OCI-M1 (cell line): Measurements from ENCODE around the gene FAM78A.
"Not testable (repeated sequence)": the region's sequence is repeated elsewhere in the genome, so short reads cannot be mapped to it uniquely, and the experiment has no call there.

Experiments
- DNase-seq: peaks from one replicate; lab custom pipeline; 2025; lab: John Stamatoyannopoulos, UW

Gene FAM78A

DNA sequence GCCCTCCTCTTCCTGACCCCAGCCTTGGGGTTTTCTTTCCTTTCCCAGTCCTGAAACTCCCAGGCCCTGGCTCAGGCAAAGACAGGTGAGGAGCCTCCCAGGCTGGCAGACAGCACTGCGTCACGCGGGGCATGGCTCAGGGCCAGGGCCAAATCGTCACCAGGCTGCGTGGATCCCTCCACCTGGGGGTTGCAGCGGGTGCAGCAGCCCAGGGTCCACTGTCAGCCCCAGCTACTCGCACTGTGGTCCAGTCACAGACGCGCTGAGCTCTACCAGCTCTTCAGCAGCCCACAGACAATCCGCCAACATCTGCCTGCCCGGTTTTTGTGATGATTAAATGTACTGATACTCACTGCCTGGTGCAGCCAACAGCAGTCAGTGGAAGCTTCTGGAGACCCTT lies 12.1 kb downstream of the FAM78A start:
- DNase-seq = no peak

DNA sequence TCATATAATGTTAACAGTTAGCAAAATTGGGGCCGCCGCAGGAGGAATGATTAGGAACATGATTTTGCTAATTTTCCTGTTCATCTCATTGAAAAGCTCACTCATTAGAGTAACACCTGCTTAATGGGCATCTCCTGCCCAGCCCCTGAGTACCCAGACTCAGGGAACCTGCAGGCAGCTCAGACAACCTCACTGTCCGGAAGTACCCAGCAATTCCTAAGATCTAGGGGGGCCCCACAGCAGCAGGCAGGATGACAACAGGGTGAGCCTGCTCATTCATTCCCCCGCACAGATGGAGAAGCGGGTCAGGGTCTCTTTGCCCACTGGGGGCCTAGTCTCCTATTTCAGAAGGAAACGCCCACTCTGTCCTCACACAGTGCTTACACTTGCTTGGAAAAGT lies 12.6 kb downstream of the FAM78A start:
- no peak for DNase-seq

DNA sequence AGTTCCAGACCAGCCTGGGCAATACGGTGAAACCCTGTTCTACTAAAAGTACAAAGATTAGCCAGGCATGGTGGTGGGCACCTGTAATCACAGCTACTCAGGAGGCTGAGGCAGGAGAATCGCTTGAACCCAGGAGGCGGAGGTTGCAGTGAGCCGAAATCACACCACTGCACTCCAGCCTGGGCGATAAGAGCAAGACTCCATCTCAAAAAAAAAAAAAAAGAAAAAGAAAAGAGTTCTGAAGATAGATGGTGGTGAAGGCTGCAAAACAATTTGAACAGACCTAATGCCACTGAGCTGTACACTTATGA lies 13.3 kb downstream of the FAM78A start:
- not testable (repeated sequence) for DNase-seq

DNA sequence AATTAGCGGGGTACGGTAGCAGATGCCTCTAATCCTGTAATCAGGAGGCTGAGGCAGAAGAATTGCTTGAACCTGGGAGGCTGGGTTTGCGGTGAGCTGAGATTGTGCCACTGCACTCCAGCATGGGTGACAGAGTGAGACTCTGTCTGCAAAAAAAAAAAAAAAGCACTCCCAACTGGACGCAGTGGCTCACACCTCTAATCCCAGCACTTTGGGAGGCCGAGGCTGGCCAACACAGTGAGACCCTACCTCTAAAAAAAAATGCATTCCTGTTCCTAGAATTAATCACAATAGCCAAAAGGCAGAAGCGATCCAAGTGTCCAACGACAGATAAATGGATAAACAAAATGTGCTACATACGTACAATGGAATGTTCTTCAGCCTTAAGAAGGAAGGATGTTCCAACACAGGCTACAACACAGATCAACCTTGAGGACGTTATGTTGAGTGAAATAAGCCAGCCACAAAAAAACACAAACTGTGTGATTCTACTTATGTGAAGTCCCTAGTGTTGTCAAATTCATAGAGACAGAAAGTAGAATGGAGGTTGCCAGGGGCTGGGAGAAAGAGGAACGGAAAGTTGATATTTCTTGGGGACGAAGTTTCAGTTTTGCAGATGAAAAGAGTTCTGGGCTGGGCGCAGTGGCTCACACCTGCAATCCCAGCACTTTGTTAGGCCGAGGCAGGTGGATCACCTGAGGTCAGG lies 13.8 kb downstream of the FAM78A start:
- DNase-seq = no peak

DNA sequence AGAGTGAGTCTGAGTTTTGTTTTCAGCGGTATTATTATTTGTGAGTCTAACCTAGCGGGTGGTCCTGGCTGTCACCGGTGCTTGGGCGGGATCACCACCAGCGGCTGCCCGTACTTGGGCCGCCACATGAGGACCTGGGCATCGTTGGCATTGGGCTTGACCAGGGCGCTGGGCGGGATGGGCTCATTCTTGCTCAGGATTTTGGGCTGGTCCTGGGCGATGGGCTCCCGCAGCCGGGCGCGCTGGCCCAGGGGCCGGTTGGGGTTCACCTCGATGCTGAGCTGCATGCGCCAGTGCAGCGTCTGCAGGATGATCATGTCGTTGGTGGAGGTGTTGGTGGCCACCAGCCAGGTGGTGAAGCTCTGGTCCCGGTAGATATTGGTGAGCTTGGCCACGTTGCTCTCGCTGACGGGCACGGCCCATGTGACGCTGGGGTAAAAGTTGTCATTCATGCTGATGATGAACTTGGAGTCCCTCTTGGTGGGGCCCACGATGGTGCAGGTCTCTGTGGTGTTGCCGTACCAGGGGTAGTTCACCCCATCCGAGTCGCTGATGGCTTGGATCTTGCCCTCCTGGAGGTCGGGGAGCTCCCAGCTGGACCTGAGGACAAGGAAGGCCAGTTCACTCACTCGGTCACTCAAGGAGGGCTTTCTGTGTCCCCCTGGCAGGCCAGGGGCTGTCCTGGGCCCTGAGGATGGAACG lies 15.4 kb downstream of the FAM78A start:
- no peak for DNase-seq

DNA sequence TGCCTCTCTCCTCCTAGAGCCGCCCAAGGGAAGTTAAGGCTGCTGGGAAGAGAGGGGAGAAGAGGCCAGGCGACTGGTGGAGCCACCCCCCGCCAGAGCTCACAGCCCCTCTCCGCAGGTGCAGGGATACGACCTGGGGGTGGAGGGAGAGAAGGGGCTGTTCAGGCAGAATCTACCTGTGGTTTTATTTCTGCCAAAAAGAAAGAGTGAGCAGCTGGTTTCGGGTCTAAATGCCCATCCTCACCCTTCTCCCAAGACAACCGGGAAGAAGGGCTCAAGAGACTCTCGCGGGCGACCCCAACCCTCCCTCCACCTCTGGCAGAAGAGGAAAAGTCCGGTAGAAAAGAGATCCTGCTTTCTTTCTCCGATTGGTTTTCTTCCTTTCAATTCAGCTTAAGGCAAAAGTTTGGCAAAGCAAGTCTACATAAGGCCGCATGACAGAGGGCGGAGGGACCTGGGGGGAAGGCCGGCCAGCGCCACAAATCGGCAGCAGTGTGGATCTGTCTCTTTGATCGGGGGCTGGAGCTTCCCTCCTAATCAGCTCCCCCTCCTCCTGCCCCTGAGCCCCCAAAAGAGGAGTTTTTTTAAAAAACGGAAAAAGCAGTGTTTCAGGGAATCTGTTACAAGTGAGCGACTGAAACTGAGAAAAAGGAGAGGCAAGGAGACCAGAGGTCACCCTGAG lies 16.3 kb downstream of the FAM78A start:
- DNase-seq = no peak

DNA sequence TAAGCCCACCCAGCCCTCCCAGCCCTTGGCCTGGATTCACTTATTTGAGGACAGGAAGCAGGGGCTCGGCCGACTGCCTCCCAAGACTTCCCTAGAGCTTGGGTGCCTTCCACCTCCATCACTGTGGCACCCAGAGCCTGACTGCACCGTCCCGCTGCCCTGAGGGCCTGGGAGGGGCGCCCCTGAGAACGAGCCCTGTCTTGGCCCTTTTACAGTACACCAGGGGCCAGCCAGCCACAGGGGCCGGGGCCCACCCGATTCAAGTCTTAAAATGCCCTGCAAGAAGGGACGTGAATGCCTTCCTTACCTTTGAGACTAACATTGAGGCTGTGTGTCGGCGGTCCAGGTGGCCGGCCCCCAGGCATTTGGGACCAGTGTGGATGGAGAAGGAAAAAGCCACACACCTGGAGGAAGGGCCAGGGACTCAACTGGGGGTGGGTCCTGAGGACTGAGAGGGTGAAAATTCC lies 16.8 kb downstream of the FAM78A start:
- DNase-seq = no peak

DNA sequence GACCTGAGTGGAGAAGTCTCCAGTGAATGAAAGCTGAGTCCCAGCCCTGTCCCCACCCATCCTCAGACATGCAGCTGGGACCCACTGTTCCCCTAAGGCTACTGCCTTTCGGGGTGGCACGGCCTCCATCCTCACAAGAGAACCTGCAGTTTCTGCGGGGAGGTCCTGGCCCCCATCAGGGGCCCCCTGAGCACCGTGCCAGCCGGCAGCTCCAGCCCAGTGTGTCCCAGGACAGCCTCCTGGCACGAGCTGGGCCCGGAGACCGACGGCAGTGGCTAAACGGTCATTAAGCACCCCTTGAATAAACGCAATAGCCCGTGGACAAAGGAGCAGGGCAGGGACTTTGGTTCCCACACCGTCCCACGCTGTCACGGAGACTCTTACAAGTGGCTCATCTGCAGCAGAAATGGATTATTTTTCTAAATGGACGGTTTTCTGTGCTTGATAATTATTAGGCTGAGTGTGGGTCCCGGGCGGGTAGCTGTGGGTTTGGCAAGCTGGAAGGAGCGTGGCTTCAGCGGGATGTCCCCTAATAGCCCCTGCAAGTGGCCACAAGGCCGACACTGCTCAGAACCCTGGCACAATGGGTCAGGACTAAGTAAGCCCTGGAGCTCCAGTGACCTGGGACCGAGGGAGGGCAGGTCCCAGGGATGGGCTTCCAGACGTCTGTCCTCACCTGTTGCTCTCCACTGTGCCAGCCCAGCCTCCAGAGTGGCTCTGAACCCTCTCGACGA lies 17.4 kb downstream of the FAM78A start:
- no peak for DNase-seq

DNA sequence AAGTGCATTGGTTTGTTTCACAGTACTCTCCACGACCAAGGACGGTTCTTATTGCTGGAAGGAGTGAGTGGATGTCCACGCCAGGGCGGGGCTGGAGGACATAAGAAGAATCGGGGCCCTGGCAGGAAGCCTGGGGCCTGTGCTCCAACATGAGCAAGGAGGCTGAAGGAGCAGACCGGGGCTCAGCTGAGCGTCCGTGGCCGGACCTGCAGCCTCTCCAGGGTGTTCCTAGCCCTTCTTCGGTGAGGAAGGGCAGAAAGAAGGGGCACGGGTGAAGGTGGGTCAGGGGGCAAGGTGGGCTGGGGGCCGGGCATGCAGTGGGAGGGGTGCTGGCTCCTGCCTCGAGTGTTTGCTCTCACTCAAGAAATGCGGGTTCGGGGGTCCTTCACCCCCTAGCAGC lies 18.1 kb downstream of the FAM78A start:
- no peak for DNase-seq

DNA sequence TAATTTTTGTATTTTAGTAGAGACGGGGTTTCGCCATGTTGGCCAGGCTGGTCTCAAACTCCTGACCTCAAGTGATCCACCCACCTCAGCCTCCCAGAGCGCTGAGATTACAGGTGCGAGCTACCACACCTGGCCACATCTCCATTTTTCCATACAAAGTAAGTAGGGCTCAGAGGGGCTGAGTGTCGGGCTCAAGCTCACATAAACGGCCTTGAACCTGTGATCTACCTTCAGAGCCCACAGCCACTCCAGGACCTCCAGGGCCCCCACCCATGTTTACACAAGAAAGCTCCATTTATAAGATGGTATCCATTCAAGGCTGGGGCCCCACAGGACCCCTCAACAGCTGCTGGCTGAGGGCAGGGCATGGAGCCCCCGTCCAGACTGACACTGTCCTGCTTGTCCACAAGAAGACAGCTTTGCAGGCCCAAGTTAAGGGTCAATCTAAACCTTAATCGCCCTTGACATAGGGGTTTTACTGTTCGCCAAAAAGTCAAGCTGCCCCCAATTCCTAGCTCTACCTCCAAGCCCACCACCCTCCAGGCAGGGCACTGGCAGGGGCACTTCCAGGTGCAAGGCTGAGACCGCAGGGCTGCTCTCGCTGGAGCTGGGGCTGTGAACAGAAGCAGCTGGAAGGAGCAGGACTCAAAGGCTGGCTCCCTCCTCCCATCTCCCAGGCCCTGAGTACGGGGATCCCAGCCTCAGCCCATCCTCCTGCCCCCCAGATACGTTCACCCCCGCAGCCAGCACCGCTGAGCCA lies 18.9 kb downstream of the FAM78A start:
- no peak for DNase-seq

DNA sequence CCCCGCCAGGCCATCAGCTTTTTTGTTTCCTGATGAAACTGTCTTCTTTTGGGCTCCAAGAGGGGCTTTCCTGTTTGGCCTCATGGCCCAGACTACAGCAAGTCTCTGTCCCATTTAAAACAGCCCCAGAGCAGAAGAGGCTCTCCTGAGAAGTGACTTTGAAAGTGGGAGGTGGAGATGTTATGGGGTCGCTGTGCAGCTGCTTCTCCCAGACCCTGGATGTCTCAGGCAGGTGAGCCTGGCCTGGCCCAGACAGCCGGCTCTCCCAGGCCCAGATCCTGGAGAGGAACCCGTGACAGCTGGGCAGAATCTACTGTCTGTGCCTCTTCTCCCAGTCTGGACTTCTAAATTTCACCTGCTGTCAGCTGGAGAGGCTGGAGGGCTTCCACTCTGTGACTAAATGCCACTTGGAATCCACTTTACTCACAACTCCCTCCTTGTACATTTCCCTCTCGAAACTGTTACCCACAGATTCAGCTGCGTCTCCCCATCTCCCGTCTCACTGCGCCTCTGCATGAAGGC lies 20.6 kb downstream of the FAM78A start:
- DNase-seq = no peak

DNA sequence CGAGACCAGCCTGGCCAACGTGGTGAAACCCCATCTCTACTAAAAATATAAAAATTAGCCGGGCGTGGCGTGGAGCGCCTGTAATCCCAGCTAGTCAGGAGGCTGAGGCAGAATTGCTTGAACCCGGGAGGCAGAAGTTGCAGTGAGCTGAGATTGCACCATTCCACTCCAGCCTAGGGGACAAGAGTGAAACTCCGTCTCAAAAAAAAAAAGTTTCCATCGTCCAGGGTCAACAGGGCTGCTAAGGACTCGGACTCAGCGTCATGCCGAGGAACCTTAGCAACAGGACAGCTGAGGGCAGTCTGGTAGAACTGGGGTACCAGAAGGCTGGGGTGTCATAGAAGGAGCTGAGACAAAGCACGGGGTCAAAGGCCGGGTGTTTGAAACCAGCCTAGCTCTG lies 21.7 kb downstream of the FAM78A start:
- DNase-seq = no peak

DNA sequence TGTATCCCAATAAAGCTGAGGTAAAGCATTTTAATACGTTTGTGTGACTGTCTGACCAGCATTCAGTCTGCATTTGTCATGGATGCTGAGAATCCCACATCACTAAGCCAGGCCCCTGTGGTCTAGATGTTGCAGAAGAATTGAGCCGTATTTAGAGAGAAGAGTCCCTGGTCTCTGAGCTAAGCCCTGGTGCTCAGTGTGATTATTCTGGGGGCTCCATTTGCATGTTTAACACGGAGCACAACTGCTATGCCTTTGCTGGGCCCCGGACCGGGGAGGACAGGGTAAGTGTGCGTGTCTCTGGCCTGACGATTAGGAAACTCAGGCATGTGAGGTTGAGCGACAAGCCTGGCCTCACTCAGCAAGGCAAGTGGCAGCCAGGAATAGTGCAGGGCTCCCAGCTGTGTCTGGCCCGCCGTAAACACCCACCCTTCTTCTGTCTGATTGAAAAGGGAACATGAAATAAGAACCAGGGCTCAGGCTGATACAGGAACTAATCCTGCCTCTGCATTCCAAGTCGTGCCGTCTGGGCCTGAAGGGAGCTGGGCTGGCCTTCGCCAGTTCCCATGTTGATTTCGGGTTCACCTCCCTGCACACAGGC lies 22.3 kb downstream of the FAM78A start:
- no peak for DNase-seq

DNA sequence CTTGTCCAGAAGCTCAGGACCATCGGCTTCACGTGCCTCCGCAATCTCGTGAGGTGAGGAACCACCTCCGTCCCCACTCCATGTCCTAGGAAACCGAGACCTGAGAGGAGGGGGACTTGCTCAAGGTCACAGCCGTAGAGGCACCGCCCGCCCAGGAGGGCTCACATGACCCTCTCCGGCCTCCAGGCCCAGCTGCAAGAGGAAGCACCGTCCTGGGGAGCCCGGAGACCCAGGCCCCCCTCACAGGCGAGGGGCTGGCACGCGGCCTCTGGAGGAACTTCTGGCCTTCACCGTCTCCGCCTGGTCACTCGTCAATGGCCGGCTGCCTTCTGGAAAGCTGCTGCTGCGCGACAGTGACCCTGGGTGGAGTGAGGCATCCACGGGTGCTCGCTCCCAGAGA lies 24.2 kb downstream of the FAM78A start:
- DNase-seq = no peak

DNA sequence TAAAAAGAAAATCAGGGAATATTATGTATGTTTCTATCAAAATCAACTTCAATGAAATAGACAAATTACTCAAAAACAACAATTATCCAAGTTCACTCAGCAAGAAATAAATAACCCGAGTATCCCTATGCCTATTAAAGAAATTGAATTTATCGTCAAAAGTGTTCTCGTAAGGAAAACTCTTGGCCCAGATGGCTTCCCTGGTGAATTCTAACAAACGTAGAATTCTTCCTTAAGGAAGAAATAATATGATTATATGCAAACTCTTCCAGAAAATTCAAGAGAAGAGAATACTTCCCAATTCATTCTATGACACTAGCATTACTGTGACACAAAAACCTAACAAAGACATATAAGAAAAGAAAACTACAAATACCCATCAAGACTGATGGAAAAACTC lies 29.7 kb downstream of the FAM78A start:
- DNase-seq = no peak

DNA sequence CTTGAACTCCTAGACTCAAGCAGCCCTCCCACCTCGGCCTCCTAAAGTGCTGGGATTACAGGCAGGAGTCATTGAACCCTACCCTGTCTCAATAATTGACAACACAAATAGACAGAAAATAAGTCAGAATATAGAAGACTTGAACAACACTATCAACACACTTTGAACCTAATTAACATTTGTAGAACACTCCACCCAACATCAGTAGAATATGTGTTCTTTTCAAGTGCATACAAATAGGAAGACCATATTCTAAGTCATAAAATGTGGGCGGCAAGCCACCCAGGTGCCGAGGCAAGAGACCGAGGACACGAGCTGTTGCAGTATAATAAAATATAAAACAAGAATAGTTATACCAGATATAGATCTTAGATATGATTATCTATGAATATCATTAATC lies 32.0 kb downstream of the FAM78A start:
- DNase-seq = not testable (repeated sequence)

DNA sequence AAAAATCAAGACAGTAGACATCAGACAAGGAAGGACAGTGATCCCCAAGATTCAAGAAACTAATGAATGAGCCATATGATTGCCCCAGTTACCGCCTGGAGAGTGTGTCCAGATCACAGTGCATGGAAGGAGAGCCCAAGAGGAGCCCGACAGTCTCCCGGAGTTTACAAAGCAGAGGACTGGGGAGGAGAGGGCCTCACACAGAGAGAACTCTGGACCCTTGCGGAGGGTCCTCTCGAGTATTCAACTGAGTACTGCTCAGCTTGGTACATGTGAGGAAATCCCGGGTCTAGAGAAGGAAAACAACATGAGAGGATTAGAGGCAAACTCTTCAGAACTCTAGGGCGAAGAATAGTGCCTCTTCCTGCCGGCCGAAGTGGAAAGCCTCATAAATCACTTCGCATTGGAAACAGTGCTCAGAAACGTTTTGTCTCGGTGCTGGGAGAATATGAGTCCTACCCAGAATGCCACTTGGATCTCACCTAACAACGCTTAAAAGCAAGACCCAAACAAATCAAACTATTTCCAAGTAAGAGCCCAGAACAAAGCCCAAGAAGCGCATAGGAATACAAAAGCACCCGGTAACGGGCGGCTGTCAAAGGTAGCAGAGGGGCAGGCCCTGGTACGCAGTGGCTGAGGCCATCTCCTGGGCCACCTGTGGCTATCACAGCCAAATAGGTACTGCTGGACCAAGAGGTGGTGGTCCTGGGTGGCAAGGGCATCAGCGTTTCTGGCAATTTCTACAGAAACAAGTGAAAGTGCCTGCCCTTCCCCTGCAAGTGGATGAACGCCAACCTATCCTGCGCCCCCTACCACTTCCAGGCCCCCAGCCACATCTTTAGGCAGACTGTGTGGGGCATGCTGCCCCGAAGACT lies 36.0 kb downstream of the FAM78A start:
- DNase-seq = no peak

DNA sequence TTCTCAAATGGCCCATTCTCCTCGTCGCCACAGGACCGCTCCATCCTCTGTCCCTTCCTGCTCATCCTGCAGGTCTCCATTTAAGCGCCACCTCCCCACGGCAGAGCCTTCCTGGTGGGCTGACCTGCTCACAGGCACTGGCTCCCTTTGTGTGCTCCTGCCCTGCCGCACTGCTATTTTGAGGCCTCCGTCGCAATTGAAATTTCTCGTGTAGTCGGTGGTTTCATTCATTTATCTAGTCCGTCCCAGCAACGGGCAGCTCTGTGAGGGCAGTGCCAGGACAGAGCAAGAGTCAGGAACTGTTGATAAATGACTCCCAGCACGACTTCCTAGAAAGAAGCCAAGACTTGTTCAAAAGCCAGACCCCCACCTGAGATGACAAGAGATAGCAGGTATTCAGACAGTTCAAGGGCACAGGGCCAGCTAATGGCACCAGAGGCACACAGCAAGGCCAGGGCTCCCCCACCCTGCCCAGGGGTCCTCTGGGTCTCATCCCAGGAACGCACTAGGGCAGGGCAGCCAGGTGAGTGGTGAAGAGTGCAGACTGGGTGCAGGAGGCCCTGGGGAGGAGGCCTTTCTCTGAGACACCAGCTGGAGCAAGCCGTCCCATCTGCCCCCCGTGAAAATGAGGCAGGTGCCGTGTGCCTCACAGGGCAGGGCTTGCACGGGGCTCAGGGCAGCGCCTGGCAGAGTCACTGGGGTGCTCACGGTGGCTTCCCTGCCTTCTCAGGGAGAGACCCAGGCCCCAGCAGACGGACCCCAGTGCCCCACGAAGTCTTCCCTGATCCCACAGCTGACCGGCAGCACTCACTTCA lies 36.9 kb downstream of the FAM78A start:
- no peak for DNase-seq

DNA sequence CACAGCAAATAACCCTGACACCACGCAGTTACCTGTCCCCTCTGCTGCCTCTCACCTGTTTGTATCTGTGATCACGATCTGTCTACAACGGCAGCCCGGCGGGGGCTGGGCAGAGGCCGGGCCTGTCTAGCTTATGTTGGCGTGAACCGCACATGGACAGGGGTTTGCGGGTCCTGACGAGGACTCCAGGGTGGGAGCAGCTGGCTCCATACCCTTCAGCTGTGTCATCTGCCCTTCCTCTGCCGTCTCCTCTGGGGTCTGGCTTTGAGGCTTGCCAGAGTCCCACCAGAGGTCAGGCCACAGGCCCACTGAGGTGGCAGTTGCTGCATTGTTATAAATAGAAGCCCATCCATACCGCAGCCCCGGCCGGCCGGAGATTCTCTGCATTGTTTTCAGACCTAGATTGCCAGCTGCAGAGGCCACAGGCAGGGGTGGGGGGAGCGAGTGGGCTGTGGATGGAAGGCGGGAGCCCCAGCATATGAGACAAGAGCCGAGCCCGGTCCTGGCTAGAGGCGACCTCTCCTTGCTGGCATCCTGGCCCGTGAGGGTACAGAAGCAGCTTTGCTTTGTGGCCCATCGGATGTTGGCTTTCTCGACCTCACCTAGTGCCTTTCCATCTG lies 37.8 kb downstream of the FAM78A start:
- no peak for DNase-seq
